Measurements from ENCODE around the gene UBTF.

Gene UBTF

DNA sequence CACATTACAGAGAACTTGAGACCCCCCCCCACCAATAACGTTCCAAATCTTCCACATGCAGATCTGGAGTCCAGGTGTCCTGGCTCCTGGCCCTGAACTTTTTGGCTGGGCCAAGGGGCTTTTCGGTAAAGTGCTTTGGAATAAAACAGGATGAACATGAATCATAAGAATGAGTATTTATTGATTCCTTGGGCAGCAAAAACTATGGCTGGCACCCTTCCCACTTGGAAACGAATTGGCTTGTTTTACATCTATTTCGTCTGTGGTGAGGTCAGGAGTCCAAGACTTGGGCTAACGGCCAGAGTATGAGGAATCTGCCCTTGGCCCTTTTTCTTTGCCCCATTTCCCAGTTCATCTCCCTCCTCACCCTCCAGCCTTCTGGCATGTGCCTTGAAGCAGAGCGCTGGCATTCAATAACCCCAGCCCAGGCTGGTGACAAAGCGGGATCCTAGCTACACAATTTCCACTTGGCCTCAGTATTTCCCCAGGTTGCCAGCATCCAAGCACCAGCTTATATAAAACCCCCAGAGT is 4.1 kb upstream of the UBTF start:
- TF ChIP-seq, protein P1, sequence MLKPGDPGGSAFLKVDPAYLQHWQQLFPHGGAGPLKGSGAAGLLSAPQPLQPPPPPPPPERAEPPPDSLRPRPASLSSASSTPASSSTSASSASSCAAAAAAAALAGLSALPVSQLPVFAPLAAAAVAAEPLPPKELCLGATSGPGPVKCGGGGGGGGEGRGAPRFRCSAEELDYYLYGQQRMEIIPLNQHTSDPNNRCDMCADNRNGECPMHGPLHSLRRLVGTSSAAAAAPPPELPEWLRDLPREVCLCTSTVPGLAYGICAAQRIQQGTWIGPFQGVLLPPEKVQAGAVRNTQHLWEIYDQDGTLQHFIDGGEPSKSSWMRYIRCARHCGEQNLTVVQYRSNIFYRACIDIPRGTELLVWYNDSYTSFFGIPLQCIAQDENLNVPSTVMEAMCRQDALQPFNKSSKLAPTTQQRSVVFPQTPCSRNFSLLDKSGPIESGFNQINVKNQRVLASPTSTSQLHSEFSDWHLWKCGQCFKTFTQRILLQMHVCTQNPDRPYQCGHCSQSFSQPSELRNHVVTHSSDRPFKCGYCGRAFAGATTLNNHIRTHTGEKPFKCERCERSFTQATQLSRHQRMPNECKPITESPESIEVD (tag by site-specific recombination; IDR thresholded peaks at IDR 0.05): no peak
- 0 out of 2 replicates have a peak, but pooled peaks have one; percentile 19 for TF ChIP-seq ZBTB8A (tag by site-specific recombination; IDR thresholded peaks at IDR 0.05)
- no peaks in the 10 kb centered on the region for H3K9me3 ChIP-seq (ENCODE audit: control insufficient read depth, insufficient read depth, low read depth, low read length)
- ChIA-PET POLR2A (interaction anchor here (1.3 to 2.2 kb wide), 2 partner anchors 11 to 20 kb away, joined by 3 to 5 read pairs; no protein-coding TSS in a partner anchor), CTCF (interaction anchor here (0.6 to 0.7 kb wide), 4 partner anchors 8 to 81 kb away, joined by 3 to 6 read pairs (median 4); no protein-coding TSS in a partner anchor)
- no peaks in the 10 kb centered on the region; a peak in 1 of 3 replicates for H3K36me3 ChIP-seq (ENCODE audit: control insufficient read depth in 2 of 2, insufficient read depth in 1 of 2, low read length in 2 of 2)
- H3K4me1 ChIP-seq (ENCODE audit: control insufficient read depth, insufficient read depth, low read length): peaks cover 11% of the 10 kb centered on the region
- no peak overlapping the region for H3K27ac ChIP-seq (ENCODE audit: extremely low read depth, low read depth, low read length)
- no peak overlapping the region for H3K4me3 ChIP-seq (ENCODE audit: low read depth, low read length)

DNA sequence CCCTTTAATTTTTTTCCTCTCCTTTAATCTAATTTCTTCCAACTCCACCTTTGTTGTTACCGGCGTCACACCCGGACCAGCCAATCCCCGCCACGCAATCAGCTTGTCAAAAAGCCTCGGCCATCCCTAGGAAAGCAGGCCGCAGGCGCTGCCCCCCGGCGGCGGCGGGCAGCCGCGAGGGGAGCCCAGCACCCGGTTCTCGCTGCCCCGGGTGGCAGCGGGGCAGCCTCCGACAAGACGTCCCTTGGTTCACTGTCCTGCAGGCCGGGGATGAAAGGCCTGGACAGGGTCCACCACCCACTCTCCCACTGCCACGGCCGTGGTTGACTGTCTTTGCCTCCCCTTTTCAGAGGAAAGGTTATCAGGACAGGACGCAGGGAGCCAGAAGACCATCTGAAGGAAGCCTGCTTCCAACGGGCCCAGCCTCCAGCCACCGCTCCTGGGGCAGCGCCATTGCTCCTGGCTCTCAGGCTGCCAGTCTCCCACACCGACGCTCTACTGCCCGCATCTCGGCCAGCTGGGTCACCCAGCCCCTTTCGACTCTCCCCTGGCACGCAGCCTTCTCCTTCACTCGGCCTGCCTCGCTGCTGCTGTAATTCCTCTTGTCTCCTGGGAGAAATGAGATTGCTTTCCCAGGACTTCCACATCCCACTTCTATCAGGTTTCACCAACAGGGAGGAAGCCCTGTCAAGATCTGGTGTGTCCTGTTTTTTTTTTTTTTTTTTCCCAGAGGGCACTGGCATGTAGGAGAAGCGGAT is 2.8 kb upstream of the UBTF start:
- peak overlapping the region; percentile 79 for H3K4me3 ChIP-seq (ENCODE audit: low read depth, low read length)
- TF ChIP-seq, protein P2, sequence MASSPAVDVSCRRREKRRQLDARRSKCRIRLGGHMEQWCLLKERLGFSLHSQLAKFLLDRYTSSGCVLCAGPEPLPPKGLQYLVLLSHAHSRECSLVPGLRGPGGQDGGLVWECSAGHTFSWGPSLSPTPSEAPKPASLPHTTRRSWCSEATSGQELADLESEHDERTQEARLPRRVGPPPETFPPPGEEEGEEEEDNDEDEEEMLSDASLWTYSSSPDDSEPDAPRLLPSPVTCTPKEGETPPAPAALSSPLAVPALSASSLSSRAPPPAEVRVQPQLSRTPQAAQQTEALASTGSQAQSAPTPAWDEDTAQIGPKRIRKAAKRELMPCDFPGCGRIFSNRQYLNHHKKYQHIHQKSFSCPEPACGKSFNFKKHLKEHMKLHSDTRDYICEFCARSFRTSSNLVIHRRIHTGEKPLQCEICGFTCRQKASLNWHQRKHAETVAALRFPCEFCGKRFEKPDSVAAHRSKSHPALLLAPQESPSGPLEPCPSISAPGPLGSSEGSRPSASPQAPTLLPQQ (tag by site-specific recombination; IDR thresholded peaks at IDR 0.05): peak; percentile 69
- TF ChIP-seq, protein P3, sequence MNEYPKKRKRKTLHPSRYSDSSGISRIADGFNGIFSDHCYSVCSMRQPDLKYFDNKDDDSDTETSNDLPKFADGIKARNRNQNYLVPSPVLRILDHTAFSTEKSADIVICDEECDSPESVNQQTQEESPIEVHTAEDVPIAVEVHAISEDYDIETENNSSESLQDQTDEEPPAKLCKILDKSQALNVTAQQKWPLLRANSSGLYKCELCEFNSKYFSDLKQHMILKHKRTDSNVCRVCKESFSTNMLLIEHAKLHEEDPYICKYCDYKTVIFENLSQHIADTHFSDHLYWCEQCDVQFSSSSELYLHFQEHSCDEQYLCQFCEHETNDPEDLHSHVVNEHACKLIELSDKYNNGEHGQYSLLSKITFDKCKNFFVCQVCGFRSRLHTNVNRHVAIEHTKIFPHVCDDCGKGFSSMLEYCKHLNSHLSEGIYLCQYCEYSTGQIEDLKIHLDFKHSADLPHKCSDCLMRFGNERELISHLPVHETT (tag by site-specific recombination; IDR thresholded peaks at IDR 0.05): 0 out of 2 replicates have a peak, but pooled peaks have one; percentile 48
- TF ChIP-seq SP3 (tag by site-specific recombination; IDR thresholded peaks at IDR 0.05) (0 out of 2 replicates have a peak, but pooled peaks have one; percentile 9), ZNF660 (tag by site-specific recombination; IDR thresholded peaks at IDR 0.05) (0 out of 2 replicates have a peak, but pooled peaks have one; percentile 44), YY2 (tag by site-specific recombination; IDR thresholded peaks at IDR 0.05) (no peak; the same call in 1 of the 2 replicates), WT1 (tag by site-specific recombination; IDR thresholded peaks at IDR 0.05) (0 out of 2 replicates have a peak, but pooled peaks have one; percentile 50), ZNF610 (tag by site-specific recombination; IDR thresholded peaks at IDR 0.05; ENCODE audit: borderline replicate concordance) (no peak), MYNN (tag by site-specific recombination; IDR thresholded peaks at IDR 0.05; ENCODE audit: borderline replicate concordance) (0 out of 2 replicates have a peak, but pooled peaks have one; percentile 49), ZNF324 (tag by site-specific recombination; IDR thresholded peaks at IDR 0.05) (no peak), ZBTB48 (tag by site-specific recombination; IDR thresholded peaks at IDR 0.05) (peak; percentile 72), ZEB2 (tag by site-specific recombination; IDR thresholded peaks at IDR 0.05) (peak; percentile 42), ZXDB (tag by site-specific recombination; IDR thresholded peaks at IDR 0.05) (no peak; the same call in 1 of the 2 replicates), ZNF600 (tag by site-specific recombination; IDR thresholded peaks at IDR 0.05) (no peak), ZNF292 (tag by site-specific recombination; IDR thresholded peaks at IDR 0.05; ENCODE audit: borderline replicate concordance, low read depth) (0 out of 2 replicates have a peak, but pooled peaks have one; percentile 8), TCF7L2 (IDR thresholded peaks at IDR 0.05; ENCODE audit: borderline replicate concordance, low read depth, low read length) (no peak)
- TF ChIP-seq, protein P4, sequence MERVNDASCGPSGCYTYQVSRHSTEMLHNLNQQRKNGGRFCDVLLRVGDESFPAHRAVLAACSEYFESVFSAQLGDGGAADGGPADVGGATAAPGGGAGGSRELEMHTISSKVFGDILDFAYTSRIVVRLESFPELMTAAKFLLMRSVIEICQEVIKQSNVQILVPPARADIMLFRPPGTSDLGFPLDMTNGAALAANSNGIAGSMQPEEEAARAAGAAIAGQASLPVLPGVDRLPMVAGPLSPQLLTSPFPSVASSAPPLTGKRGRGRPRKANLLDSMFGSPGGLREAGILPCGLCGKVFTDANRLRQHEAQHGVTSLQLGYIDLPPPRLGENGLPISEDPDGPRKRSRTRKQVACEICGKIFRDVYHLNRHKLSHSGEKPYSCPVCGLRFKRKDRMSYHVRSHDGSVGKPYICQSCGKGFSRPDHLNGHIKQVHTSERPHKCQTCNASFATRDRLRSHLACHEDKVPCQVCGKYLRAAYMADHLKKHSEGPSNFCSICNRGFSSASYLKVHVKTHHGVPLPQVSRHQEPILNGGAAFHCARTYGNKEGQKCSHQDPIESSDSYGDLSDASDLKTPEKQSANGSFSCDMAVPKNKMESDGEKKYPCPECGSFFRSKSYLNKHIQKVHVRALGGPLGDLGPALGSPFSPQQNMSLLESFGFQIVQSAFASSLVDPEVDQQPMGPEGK (tag by site-specific recombination; IDR thresholded peaks at IDR 0.05): peak; percentile 57; the same call in 1 of the 2 replicates
- TF ChIP-seq, protein P5, sequence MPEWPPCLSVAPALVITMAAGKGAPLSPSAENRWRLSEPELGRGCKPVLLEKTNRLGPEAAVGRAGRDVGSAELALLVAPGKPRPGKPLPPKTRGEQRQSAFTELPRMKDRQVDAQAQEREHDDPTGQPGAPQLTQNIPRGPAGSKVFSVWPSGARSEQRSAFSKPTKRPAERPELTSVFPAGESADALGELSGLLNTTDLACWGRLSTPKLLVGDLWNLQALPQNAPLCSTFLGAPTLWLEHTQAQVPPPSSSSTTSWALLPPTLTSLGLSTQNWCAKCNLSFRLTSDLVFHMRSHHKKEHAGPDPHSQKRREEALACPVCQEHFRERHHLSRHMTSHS (tag by site-specific recombination; IDR thresholded peaks at IDR 0.05): no peak
- TF ChIP-seq, protein P6, sequence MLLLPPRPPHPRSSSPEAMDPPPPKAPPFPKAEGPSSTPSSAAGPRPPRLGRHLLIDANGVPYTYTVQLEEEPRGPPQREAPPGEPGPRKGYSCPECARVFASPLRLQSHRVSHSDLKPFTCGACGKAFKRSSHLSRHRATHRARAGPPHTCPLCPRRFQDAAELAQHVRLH (tag by site-specific recombination; IDR thresholded peaks at IDR 0.05): no peak
- TF ChIP-seq, protein P7, sequence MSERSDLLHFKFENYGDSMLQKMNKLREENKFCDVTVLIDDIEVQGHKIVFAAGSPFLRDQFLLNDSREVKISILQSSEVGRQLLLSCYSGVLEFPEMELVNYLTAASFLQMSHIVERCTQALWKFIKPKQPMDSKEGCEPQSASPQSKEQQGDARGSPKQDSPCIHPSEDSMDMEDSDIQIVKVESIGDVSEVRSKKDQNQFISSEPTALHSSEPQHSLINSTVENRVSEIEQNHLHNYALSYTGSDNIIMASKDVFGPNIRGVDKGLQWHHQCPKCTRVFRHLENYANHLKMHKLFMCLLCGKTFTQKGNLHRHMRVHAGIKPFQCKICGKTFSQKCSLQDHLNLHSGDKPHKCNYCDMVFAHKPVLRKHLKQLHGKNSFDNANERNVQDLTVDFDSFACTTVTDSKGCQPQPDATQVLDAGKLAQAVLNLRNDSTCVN (tag by site-specific recombination; optimal IDR thresholded peaks at IDR 0.05): peak; percentile 26

More for the DNA sequence above, 2.8 kb upstream of the UBTF start:
- H3K9me3 ChIP-seq (ENCODE audit: control insufficient read depth, insufficient read depth, low read depth, low read length): no peaks in the 10 kb centered on the region
- CTCF ChIA-PET: interaction anchor here (0.6 to 1.9 kb wide), 12 partner anchors 9 to 469 kb away, joined by 3 to 10 read pairs (median 4); no protein-coding TSS in a partner anchor
- H3K27ac ChIP-seq (ENCODE audit: extremely low read depth, low read depth, low read length): peak overlapping the region; percentile 100
- H3K36me3 ChIP-seq (ENCODE audit: control insufficient read depth in 2 of 2, insufficient read depth in 1 of 2, low read length in 2 of 2): peaks cover 0 to 1% of the 10 kb centered on the region in 2 experiments; a peak in 2 of 3 replicates
- H3K4me1 ChIP-seq (ENCODE audit: control insufficient read depth, insufficient read depth, low read length): peaks cover 11% of the 10 kb centered on the region
- POLR2A ChIA-PET: interaction anchor here (0.7 to 3.4 kb wide), 27 partner anchors 8 to 385 kb away, joined by 3 to 38 read pairs (median 7); partner anchors contain the start of genes ATXN7L3, FAM171A2, FZD2 and SLC25A39

Measured in HEK293 (cell line).